Parathyroid adenoma (tissue), 2 donors: Measurements from ENCODE around the gene PAX5.

Source experiments
- H2AFZ ChIP-seq: fragments of 300-600 bp; sonication (generic); one replicate; pipeline ENCODE4 v1.7.0; 2017; ENCODE audit warnings: antibody characterized with exemption, mild to moderate bottlenecking
- H3K27ac ChIP-seq: fragments of 300-600 bp; sonication (generic); one replicate; pipeline ENCODE4 v1.7.0; 2017
- H3K27me3 ChIP-seq: fragments of 300-600 bp; sonication (generic); one replicate; pipeline ENCODE4 v1.7.0; 2017; ENCODE audit warnings: low read length; ENCODE audit not compliant: control insufficient read depth, insufficient read depth
- H3K36me3 ChIP-seq: fragments of 300-600 bp; sonication (generic); one replicate; pipeline ENCODE4 v1.7.0; 2017; ENCODE audit warnings: low read length; ENCODE audit not compliant: control insufficient read depth, insufficient read depth
- H3K4me1 ChIP-seq: fragments of 300-600 bp; sonication (generic); one replicate; pipeline ENCODE4 v1.7.0; 2017; ENCODE audit warnings: control low read depth
- H3K4me2 ChIP-seq: fragments of 300-600 bp; sonication (generic); one replicate; pipeline ENCODE4 v1.7.0; 2017; ENCODE audit warnings: low read length
- H3K4me3 ChIP-seq: fragments of 300-600 bp; sonication (generic); one replicate; pipeline ENCODE4 v1.7.0; 2017; ENCODE audit warnings: low read depth, low read length
- H3K79me2 ChIP-seq: fragments of 300-600 bp; sonication (generic); one replicate; pipeline ENCODE4 v1.7.0; 2017; ENCODE audit warnings: control low read depth
- H3K9ac ChIP-seq: fragments of 300-600 bp; sonication (generic); one replicate; pipeline ENCODE4 v1.7.0; 2017; ENCODE audit warnings: mild to moderate bottlenecking
- H3K9me3 ChIP-seq: fragments of 300-600 bp; sonication (generic); one replicate; pipeline ENCODE4 v1.7.0; 2017; ENCODE audit warnings: low read length; ENCODE audit not compliant: control insufficient read depth
- CTCF ChIP-seq: fragments of 300-600 bp; sonication (generic); IDR thresholded peaks from one replicate; pipeline ENCODE4 v1.7.0; 2017; ENCODE audit warnings: antibody characterized with exemption, mild to moderate bottlenecking
- donor health status: primary hyperparathyroidism.

PAX5 gene

GRCh38 chr9:36823934-36824333 is 210.1 kb downstream of the PAX5 start:
- no peaks in the 10 kb centered on the region for H3K9me3 ChIP-seq
- no peak overlapping the region for H3K27ac ChIP-seq
- no peaks in the 10 kb centered on the region for H3K36me3 ChIP-seq
- H3K4me3 ChIP-seq, result no peak overlapping the region
- no peaks in the 10 kb centered on the region for H3K27me3 ChIP-seq
- H2AFZ ChIP-seq, result no peak overlapping the region
- no peak for TF ChIP-seq CTCF
- no peaks in the 10 kb centered on the region for H3K79me2 ChIP-seq
- H3K4me1 ChIP-seq, result no peaks in the 10 kb centered on the region
- H3K4me2 ChIP-seq, result no peak overlapping the region
- H3K9ac ChIP-seq, result no peak overlapping the region

- Histone ChIP-seq H3K9me3 (no peaks in the 10 kb centered on the region), H3K4me1 (no peaks in the 10 kb centered on the region), H3K79me2 (no peaks in the 10 kb centered on the region), H3K27me3 (no peaks in the 10 kb centered on the region), H3K4me2 (no peak overlapping the region), H3K36me3 (no peaks in the 10 kb centered on the region), H3K27ac (no peak overlapping the region), H3K4me3 (no peak overlapping the region), H3K9ac (no peak overlapping the region), H2AFZ (no peak overlapping the region)
- TF ChIP-seq CTCF, result no peak
Measured at GRCh38 chr9:36823466-36823865, 210.6 kb downstream of the PAX5 start.

- Histone ChIP-seq H3K4me3 (no peak overlapping the region), H3K9ac (no peak overlapping the region), H3K4me2 (no peak overlapping the region), H2AFZ (no peak overlapping the region), H3K4me1 (no peaks in the 10 kb centered on the region), H3K27me3 (no peaks in the 10 kb centered on the region), H3K36me3 (no peaks in the 10 kb centered on the region), H3K27ac (no peak overlapping the region), H3K9me3 (no peaks in the 10 kb centered on the region), H3K79me2 (no peaks in the 10 kb centered on the region)
- TF ChIP-seq CTCF, result no peak
Measured at GRCh38 chr9:36822201-36822600, 211.9 kb downstream of the PAX5 start.

- no peak overlapping the region for H3K9ac ChIP-seq
- no peak for TF ChIP-seq CTCF
- H3K27ac ChIP-seq, result no peak overlapping the region
- no peaks in the 10 kb centered on the region for H3K79me2 ChIP-seq
- no peaks in the 10 kb centered on the region for H3K9me3 ChIP-seq
- H3K4me3 ChIP-seq, result no peak overlapping the region
- no peak overlapping the region for H2AFZ ChIP-seq
- no peaks in the 10 kb centered on the region for H3K4me1 ChIP-seq
- H3K4me2 ChIP-seq, result no peak overlapping the region
- no peaks in the 10 kb centered on the region for H3K36me3 ChIP-seq
- H3K27me3 ChIP-seq, result no peaks in the 10 kb centered on the region
Measured at GRCh38 chr9:36820392-36820861, 213.6 kb downstream of the PAX5 start.
